Measurements from ENCODE around the gene DLG2. TPM values are rescaled to one million over a fixed set of nuclear protein-coding genes. Genes with fewer than 3 reads are reported as not detected.
"Not testable (repeated sequence)": the region's sequence is repeated elsewhere in the genome, so short reads cannot be mapped to it uniquely, and the experiment has no call there.

Gene DLG2
- total RNA-seq, 2 donors from 2014 or later = 1.9 to 3.2 TPM

DNA sequence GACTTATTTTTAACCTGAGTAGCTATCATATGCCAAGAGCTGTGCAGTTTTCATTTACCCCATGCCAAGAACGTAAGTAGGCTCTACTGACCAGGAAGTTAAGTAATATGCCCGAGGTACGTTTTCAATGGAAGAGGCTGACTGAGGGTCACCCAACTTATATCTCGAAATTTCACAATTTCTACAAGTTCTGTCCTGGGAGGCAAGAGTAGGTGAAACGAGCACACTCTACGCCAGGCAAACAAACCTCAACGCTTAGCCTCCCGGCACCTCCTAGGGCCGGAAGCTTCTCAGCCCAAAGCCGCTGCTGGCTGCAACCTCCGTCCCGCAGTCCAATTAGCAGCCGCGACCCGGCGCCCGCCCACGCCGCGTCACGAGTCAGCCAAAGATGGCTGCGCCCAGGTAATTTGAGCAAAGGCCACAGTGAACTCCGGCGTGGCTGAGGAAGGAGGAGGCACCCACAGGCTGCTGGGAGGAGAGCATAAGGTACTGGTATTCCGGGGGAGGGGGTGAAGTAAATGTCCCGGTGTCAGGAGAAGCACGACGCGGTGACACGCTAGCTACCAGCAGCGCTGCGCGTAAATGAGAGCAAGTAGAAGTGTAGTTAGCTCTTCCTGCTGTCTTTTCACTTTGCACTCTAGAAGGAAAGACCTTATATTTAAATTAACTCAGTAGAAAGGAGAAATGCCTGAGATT lies 20.6 kb upstream of the DLG2 start, which contains the start of gene TMEM126A:
Gene TMEM126A (plus strand): TSS at position 364 of the 696 bp plus-strand sequence. CDS start 2,289 bp downstream, outside the sequence.
- intact Hi-C loops (cut with DNase I, micrococcal nuclease) = no loop called here
- DNase-seq = peak; percentile 90 to 95
- peak; percentile 95 for ATAC-seq

DNA sequence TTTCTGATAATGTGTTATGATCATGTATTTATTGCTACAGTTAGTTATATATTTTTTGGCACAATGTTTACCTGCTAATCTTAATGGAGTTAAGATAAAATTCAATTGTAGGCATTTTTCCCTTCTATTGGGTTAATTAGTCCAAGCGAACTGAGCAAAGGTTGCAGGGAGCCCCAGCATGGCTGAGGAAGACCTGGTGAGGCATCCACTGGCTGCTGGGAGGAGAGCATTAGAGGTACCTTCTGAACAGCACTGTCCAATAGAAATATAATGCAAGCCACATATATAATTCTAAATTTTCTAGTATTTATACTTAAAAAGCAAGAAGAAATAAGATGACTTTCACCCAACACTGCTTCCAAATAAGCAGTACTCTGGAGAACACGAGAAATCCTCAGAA lies 19.9 kb upstream of the DLG2 start:
- peak in 1 of 2 donors; percentile 18 for DNase-seq
- intact Hi-C loops (cut with DNase I, micrococcal nuclease) = no loop called here
- ATAC-seq = no peak

DNA sequence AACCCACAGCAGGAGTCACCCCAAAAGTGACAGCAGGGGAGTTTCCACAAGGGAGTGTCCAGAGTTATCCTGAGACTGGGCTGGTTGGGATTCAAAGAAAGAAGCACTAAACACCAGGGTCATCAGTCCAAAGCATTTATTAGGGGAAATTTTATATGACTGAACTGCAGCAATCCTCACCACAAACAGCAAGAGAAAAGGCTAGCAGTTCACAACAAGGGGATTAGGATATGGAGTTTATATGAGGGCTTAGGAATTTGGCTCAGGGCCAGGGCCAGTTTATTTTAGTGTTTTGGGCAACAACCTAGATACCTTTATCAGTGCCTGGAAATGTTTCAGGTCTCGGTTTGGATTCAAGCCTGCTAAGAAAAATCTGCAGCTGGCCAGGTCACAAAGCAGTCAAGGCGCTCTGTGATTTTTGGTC lies 16.1 kb upstream of the DLG2 start:
- ATAC-seq (no peak), DNase-seq (no peak)
- intact Hi-C loops (cut with DNase I, micrococcal nuclease) = no loop called here

DNA sequence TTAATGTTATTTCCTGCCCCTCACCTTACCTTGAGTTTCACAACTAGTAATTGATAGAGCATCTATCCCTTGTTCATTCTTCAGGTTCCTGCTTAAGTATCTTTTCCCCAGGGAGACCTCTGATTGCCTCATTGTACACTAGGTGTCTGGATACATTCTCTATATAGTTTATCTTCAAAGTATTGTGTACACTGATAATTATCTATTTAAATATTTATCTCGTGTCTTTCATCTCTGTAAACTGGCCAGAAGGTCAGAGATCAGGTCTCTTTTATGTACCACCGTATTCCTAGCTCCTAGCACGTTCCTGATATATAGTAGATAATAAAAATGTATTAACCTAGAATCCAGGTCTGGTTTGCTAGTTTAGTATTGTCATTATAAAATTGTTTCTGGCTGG lies 7.6 kb upstream of the DLG2 start:
- no peak for DNase-seq
- ATAC-seq = no peak
- intact Hi-C loops (cut with DNase I, micrococcal nuclease) = no loop called here

DNA sequence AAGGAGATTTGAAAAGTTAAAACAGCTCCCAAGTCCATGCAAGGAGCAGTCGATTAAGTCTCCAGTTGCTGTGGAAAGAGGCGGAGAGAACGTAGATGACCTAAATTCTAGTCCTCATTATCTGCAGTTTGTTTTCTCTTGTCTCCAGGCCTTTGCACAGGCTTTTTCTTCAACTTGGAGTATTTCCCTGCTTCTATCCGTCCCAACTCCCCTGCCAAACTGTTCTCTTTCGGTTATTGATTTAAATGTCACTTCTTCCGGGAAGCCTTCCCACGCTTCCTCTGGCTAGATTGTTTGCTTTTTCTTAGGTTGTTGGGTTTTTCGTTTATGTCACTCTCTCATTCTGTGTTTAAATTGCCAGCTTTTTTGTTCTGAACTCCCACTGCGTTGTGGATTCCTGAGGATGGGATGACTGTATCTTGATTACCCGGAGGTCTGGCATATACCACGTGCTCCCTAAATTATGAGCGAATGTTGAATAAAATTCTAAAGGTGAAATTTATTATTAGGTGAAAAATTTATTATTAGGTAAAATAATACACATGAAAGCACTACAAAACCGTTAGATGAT lies 1.7 kb upstream of the DLG2 start:
- peak in 1 of 2 donors; percentile 11 for DNase-seq
- ATAC-seq = peak; percentile 20
- intact Hi-C loops (cut with DNase I, micrococcal nuclease) = no loop called here

DNA sequence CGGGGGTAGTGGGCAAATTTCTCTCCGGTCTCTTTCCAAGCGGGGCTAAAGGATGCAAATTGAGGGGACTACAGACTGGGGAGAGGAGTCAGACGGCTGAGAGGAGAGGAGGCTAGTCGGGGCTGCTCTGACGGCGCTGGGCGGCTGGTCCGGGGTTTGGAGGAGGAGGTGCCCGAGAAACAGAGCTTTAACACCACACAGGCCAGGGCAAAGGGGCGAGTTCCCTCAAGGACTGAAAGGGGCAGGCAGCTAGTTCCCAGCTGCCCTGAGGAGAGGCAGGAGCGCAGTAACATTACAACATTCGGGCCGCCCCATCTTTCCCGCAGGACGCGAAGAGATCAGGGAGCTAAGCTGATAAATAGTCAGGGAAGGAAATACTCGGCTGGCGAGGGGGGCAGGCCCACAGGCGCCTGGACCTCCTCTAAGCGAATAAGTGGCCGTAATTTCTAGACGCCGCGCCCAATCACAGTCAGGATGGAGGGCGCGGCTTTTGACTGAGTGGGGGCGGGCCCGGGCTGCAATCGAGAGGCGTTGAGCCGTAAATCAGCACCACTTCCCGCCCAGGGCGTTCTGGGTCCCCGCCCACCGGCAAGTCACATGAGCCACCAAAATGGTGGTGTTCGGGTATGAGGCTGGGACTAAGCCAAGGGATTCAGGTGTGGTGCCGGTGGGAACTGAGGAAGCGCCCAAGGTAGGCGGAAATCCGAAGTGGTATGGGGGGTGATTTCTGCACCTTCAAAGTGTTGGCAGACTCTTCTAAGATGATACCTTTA lies 1.0 kb upstream of the DLG2 start, which contains the start of gene TMEM126B:
Gene TMEM126B (plus strand): TSS at position 596 of the 773 bp plus-strand sequence. CDS start 15 bp downstream, at position 611.
- intact Hi-C loops (cut with DNase I, micrococcal nuclease) = no loop called here
- DNase-seq (peak; percentile 98 to 99), ATAC-seq (peak; percentile 97)

DNA sequence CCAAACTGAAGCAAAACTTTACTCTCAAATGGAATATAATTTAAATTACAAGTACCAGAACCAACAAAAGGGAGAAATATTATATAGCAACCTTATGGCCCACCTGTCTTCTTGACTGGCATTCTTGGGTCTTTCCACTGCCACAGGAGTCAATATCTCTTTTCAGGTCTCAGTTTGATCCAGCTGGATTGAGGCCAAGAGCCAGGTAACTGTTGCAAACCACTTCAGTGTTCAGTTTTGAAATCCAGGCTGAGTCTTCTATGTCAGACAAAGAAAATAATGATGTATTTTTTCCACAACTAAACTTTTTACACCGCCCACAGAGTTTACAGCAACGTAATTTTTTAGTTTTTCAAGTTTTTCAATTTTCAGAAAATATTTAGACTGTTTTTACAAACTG lies 648 bp downstream of the DLG2 start:
- intact Hi-C loops (cut with DNase I, micrococcal nuclease) = no loop called here
- no peak for ATAC-seq
- DNase-seq = no peak

DNA sequence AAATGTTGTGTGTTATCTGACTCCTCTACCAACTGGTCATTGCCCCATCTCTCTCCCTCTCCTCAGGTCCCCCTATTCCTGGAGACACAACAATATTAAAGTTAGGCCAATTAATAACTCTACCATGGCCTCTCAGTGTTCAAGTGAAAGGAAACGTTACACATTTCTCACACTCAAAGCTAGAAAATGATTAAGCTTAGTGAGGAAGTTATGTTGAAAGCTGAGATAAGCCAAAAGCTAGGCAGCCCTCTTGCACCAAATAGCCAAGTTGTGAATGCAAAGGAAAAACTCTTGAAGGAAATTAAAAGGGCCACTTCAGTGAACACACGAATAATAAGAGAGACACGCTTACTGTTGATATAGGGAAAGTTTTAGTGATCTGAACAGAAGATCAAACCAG lies 6.9 kb downstream of the DLG2 start:
- ATAC-seq (no peak), DNase-seq (no peak)
- intact Hi-C loops (cut with DNase I, micrococcal nuclease) = no loop called here

DNA sequence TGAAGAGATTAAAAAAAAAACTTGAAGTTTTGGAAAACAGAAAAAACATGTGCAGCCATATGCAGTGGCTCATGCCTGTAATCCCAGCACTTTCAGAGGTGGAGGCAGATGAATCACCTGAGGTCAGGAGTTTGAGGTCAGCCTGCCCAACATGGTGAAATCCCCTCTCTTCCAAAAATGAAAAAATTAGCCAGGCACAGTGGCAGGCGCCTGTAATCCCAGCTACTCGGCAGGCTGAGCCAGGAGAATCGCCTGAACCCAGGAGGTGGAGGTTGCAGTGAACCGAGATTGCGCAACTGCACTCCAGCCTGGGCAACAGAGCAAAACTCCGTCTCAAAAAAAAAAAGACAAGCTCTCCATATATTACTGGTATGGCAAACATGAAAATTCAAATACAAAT lies 7.6 kb downstream of the DLG2 start:
- ATAC-seq (no peak), DNase-seq (no peak)
- intact Hi-C loops (cut with DNase I, micrococcal nuclease) = no loop called here

DNA sequence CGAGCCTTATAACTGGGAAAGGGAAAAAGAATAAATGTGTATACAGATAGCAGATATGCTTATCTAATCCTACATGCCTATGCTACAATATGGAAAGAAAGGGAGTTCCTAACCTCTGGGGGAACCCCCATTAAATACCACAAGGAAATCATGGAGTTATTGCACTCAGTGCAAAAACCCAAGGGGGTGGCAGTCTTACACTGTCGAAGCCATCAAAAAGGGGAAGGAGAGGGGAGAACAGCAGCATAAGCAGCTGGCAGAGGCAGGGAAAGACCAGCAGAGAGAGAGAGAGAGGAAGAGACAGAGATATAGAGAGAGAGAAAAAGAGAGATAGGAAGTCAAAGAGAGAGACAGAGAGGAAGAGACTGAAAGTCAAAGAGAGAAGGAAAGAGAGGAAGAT lies 15.5 kb downstream of the DLG2 start:
- ATAC-seq; DNase-seq; intact Hi-C loops (cut with DNase I, micrococcal nuclease): not testable (repeated sequence)

DNA sequence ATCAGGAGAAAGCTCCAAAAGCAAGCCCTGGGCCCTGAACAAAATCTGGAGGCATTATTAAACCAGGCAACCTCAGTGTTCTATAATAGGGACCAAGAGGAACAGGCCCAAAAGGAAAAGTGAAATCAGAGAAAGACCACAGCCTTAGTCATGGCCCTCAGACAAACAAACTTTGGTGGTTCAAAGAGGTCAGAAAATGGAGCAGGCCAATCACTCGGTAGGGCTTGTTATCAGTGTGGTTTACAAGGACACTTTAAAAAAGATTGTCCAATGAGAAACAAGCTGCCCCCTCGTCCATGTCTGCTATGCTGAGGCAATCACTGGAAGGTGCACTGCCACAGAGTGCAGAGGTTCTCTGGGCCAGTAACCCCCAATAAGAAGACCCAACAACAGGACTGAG lies 17.9 kb downstream of the DLG2 start:
- intact Hi-C loops (cut with DNase I, micrococcal nuclease); ATAC-seq; DNase-seq: not testable (repeated sequence)

DNA sequence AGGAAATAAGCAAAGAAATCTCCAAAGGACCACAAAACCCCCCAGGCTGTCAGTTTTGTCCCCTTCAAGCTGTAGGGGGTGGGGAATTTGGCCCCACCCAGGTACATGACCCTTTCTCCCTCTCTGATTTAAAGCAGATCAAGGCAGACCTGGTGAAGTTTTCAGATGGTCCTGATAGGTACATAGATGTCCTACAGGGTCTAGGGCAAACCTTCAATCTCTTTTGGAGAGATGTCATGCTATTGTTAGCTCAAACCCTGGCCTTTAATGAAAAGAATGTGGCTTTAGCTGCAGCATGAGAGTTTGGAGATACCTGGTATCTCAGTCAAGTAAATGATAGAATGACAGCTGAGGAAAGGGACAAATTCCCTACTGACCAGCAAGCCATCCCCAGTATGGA lies 18.5 kb downstream of the DLG2 start:
- ATAC-seq; DNase-seq; intact Hi-C loops (cut with DNase I, micrococcal nuclease): not testable (repeated sequence)

DNA sequence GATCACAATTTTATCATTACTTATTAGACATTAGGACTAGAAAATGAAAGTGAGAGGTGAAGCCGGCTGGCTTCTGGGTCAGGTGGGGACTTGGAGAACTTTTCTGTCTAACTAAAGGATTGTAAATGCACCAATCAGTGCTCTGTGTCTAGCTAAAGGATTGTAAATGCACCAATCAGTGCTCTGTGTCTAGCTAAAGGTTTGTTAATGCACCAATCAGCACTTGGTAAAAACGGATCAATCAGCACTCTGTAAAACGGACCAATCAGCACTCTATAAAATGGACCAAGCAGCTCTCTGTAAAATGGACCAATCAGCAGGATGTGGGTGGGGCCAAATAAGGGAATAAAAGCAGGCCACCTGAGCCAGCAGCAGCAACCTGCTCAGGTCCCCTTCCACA lies 20.9 kb downstream of the DLG2 start:
- intact Hi-C loops (cut with DNase I, micrococcal nuclease); DNase-seq; ATAC-seq: not testable (repeated sequence)

DNA sequence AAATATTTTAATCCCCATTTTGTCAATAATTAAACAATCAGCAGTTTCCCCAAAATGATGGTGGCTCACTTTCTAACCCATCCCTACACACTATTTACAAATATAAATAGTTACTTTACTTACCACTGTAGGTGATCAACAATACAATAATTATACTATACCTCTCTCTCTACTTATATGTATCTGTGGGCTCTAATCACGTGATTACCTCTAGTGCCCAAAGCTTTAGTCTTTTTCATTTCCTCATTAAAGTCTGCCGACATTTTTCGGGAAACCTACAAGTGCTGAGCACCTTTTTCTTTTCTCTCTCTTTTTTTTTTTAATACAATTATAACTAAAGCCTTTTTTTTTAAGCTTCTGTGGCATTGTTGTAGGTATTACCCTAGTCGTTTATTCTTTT lies 23.9 kb downstream of the DLG2 start:
- no peak for ATAC-seq
- intact Hi-C loops (cut with DNase I, micrococcal nuclease) = no loop called here
- no peak for DNase-seq

DNA sequence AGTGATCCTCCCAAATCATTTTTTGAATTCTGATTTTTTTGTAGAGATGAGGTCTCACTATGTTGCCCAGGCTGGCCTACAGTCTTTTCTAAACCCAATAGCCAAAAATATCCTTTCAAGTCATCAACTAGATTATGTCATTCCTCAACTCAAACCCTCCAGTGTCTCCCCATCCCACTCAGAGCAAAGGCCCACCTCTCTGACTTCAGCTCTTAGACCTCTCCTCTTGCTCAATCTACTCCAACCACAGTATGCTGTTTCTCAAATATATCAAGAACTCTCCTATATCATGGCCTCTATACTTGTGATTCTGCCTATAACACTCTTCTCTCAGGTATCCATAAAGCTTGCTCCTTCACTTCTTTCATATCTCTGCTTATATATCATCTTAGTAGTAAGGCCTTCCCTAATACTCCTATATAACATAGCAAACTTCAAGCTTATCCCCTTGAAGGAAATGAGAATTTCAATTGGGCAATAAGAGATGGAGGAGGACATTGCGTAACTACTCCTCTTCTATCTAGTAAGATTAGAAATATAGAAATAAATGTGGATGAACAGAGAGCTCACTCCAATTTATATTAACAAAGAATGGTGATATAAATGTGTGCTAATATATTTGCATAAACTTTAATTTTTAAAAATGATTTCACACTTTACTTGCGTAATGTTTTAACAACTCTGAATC lies 24.5 kb downstream of the DLG2 start:
- DNase-seq (no peak), ATAC-seq (no peak)
- intact Hi-C loops (cut with DNase I, micrococcal nuclease) = no loop called here

DNA sequence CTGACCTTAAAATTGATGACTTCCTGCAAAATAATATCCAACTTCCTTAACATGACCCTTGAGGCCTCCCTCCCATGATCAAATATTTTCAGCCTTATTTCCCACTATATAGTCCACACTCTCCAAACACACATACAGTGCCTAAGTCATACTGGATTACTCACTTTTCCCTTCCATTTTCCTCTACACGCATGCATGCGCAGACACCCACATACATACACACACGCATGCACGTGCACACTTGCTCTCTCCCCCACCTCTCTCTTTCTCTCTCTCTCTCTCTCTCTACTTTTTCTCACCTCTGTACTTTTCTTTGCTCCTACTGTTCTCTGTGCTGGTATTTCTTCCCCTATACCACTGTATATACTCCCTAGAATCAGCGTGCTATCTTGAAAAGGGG lies 28.1 kb downstream of the DLG2 start:
- DNase-seq = no peak
- intact Hi-C loops (cut with DNase I, micrococcal nuclease) = no loop called here
- no peak for ATAC-seq

DNA sequence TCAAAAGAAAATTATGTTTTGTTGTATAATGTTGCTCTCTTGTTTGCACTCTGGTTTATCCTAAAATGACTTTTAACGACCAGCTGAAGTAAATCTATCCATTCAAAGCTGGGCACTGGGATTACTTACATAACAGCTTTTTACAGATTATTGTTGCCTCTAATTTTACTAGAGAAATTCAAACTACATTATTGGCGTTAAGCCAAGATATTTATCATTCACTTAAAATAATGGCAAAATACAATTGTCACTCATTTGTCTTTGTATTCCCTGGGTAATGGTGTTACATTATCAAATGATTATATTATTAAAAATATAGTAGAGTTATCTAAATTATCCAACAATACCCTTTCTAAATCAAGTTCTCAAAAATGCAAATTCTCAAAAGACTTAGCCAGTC lies 30.3 kb downstream of the DLG2 start:
- intact Hi-C loops (cut with DNase I, micrococcal nuclease) = no loop called here
- DNase-seq (no peak), ATAC-seq (no peak)

DNA sequence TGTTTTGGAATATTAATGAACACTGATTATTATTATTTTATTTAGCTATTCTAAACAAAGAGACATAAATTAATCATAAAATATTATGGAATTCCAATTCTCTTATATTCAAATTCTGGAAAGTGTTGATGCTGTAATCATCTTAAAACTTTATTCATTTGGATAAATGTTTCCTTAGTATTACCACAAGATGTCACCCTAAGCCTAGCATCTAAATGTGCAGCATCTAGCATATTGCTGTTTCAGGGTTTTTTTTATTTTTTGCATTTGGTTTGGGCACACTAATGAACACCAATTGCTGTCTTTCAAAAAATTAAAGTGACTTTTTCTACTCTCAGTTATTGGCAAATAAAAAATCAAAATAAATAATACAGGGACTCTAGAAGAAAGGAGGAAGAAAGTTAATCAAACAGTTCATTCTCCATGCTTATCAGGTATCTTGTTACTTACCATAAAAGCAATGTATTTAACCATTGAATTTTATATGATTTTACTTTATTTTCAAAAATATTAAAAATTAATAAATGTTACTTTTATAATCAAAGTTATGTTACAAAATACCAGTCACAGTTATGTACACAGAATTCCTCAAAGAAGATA lies 31.8 kb downstream of the DLG2 start:
- DNase-seq (no peak), ATAC-seq (peak; percentile 69)
- intact Hi-C loops (cut with DNase I, micrococcal nuclease) = no loop called here
